Esophagus squamous epithelium (tissue), 4 donors: ENCODE data around the gene DPH2.

Experiments used
- POLR2A ChIP-seq, 4 donors: fragments of 450-650 bp; IDR thresholded peaks; one replicate each; pipeline ENCODE4 v1.6.1; 2017; ENCODE audit warnings: antibody characterized with exemption in 4 of 4, mild to moderate bottlenecking in 4 of 4, moderate library complexity in 3 of 4
- TF ChIP-seq, protein P1 (sequence below), 6 experiments: fragments of 450-650 bp in 4 of 6; fragments of 200-600 bp in 2 of 6; sonication (generic) in 2 of 6; IDR thresholded peaks; one replicate each; pipeline ENCODE4 v1.5.1; 2016 to 2019; ENCODE audit warnings: antibody characterized with exemption in 6 of 6, mild to moderate bottlenecking in 4 of 6, moderate library complexity in 4 of 6

DNA sequence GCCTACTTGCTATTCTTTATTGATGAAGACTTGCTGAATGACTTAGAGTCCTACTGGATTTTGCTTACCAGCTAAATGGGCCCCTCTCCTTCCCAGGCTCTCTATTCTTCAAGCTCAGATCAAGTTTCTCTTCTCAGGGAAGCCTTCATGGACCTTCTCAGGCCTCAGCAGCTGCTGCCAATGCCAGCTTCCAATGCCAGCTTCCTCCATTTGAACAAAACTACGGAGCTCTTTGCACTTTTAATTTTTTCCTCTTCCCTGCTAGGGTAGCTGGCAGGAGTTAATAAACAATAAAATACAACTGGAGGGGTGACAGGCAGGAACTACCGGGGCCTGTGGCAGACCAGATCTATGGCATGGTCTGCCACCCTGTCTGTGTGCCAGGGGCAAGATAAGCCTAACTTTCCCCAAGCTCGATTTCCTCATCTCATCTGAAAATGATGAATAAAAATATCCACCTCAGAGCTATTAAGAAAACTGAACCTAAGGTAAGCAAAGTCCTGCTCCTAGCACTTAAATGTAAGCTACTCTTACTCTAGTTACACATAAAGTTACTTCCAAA is 24.1 kb upstream of the DPH2 start:
- TF ChIP-seq POLR2A (IDR thresholded peaks at IDR 0.05): no peak
- TF ChIP-seq, protein P1, sequence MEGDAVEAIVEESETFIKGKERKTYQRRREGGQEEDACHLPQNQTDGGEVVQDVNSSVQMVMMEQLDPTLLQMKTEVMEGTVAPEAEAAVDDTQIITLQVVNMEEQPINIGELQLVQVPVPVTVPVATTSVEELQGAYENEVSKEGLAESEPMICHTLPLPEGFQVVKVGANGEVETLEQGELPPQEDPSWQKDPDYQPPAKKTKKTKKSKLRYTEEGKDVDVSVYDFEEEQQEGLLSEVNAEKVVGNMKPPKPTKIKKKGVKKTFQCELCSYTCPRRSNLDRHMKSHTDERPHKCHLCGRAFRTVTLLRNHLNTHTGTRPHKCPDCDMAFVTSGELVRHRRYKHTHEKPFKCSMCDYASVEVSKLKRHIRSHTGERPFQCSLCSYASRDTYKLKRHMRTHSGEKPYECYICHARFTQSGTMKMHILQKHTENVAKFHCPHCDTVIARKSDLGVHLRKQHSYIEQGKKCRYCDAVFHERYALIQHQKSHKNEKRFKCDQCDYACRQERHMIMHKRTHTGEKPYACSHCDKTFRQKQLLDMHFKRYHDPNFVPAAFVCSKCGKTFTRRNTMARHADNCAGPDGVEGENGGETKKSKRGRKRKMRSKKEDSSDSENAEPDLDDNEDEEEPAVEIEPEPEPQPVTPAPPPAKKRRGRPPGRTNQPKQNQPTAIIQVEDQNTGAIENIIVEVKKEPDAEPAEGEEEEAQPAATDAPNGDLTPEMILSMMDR (IDR thresholded peaks at IDR 0.05): no peak
